ENCODE data around the gene SLC25A21.

SLC25A21 gene

GRCh38 chr14:36649872-36650650 is 522.3 kb downstream of the SLC25A21 start:
- no peaks in the 10 kb centered on the region for H3K4me1 ChIP-seq (ENCODE audit: control insufficient read depth, low read length)
- no peaks in the 10 kb centered on the region for H3K36me3 ChIP-seq (ENCODE audit: control insufficient read depth, low read length)
- H3K79me2 ChIP-seq (ENCODE audit: control insufficient read depth, low read length), result no peaks in the 10 kb centered on the region
- H3K9me2 ChIP-seq (replicated peaks; ENCODE audit: control insufficient read depth, low read length), result no peaks in the 10 kb centered on the region
- no peaks in the 10 kb centered on the region for H3K27me3 ChIP-seq (ENCODE audit: control insufficient read depth, low read length)
- H4K20me1 ChIP-seq (ENCODE audit: control insufficient read depth, insufficient read depth, low read depth, low read length), result no peaks in the 10 kb centered on the region
- no peak overlapping the region for H3K4me2 ChIP-seq (ENCODE audit: low read length)
- H3K9me3 ChIP-seq (ENCODE audit: control insufficient read depth, insufficient read depth, low read length), result peaks cover 3% of the 10 kb centered on the region; the same call in 1 of the 2 replicates
- no peak for TF ChIP-seq EZH2phosphoT487 (IDR thresholded peaks at IDR 0.05; ENCODE audit: borderline replicate concordance, low read length)
- TF ChIP-seq CTCF (IDR thresholded peaks at IDR 0.05; ENCODE audit: low read depth, low read length, poor library complexity, severe bottlenecking), result no peak
- H3K4me3 ChIP-seq (ENCODE audit: low read length), result no peak overlapping the region
- H3K27ac ChIP-seq (ENCODE audit: low read depth, low read length), result no peak overlapping the region
- H3F3A ChIP-seq (ENCODE audit: control insufficient read depth, insufficient read depth), result no peaks in the 10 kb centered on the region

- TF ChIP-seq CTCF (IDR thresholded peaks at IDR 0.05; ENCODE audit: low read depth, low read length, poor library complexity, severe bottlenecking) (no peak), EZH2phosphoT487 (IDR thresholded peaks at IDR 0.05; ENCODE audit: borderline replicate concordance, low read length) (no peak)
- H3K4me3 ChIP-seq (ENCODE audit: low read length), result no peak overlapping the region
- no peaks in the 10 kb centered on the region for H3K4me1 ChIP-seq (ENCODE audit: control insufficient read depth, low read length)
- H3K9me3 ChIP-seq (ENCODE audit: control insufficient read depth, insufficient read depth, low read length), result peaks cover 3% of the 10 kb centered on the region; the same call in 1 of the 2 replicates
- H3K79me2 ChIP-seq (ENCODE audit: control insufficient read depth, low read length), result no peaks in the 10 kb centered on the region
- H3K9me2 ChIP-seq (replicated peaks; ENCODE audit: control insufficient read depth, low read length), result no peaks in the 10 kb centered on the region
- no peak overlapping the region for H3K27ac ChIP-seq (ENCODE audit: low read depth, low read length)
- no peak overlapping the region for H3K4me2 ChIP-seq (ENCODE audit: low read length)
- no peaks in the 10 kb centered on the region for H4K20me1 ChIP-seq (ENCODE audit: control insufficient read depth, insufficient read depth, low read depth, low read length)
- no peaks in the 10 kb centered on the region for H3K36me3 ChIP-seq (ENCODE audit: control insufficient read depth, low read length)
- no peaks in the 10 kb centered on the region for H3F3A ChIP-seq (ENCODE audit: control insufficient read depth, insufficient read depth)
- no peaks in the 10 kb centered on the region for H3K27me3 ChIP-seq (ENCODE audit: control insufficient read depth, low read length)
Measured at GRCh38 chr14:36647824-36648753, 524.3 kb downstream of the SLC25A21 start.

GRCh38 chr14:36647417-36647823 is 525.0 kb downstream of the SLC25A21 start:
- Histone ChIP-seq H3K9me3 (ENCODE audit: control insufficient read depth, insufficient read depth, low read length) (peaks cover 3% of the 10 kb centered on the region; the same call in 1 of the 2 replicates), H3K4me1 (ENCODE audit: control insufficient read depth, low read length) (no peaks in the 10 kb centered on the region), H3K4me3 (ENCODE audit: low read length) (no peak overlapping the region), H3K36me3 (ENCODE audit: control insufficient read depth, low read length) (no peaks in the 10 kb centered on the region), H4K20me1 (ENCODE audit: control insufficient read depth, insufficient read depth, low read depth, low read length) (no peaks in the 10 kb centered on the region), H3K9me2 (replicated peaks; ENCODE audit: control insufficient read depth, low read length) (no peaks in the 10 kb centered on the region), H3K27me3 (ENCODE audit: control insufficient read depth, low read length) (no peaks in the 10 kb centered on the region), H3K27ac (ENCODE audit: low read depth, low read length) (no peak overlapping the region), H3F3A (ENCODE audit: control insufficient read depth, insufficient read depth) (no peaks in the 10 kb centered on the region), H3K79me2 (ENCODE audit: control insufficient read depth, low read length) (no peaks in the 10 kb centered on the region), H3K4me2 (ENCODE audit: low read length) (no peak overlapping the region)
- TF ChIP-seq EZH2phosphoT487 (IDR thresholded peaks at IDR 0.05; ENCODE audit: borderline replicate concordance, low read length) (no peak), CTCF (IDR thresholded peaks at IDR 0.05; ENCODE audit: low read depth, low read length, poor library complexity, severe bottlenecking) (no peak)

Measured in DOHH2 (cell line).